Choroid plexus epithelial cell (primary cell): ENCODE measurements around the gene LPCAT3.

ENCODE experiments used
- DNase-seq: peaks from one replicate; pipeline ENCODE4 v3.0.0-alpha.2; 2010; ENCODE audit warnings: low read depth
- H3K4me3 ChIP-seq: 2 replicates; pipeline ENCODE4 v1.5.1; 2011; ENCODE audit warnings: low read depth, mild to moderate bottlenecking, control low read depth, low read length, moderate library complexity
- CTCF ChIP-seq: conservative IDR thresholded peaks from 2 replicates; pipeline ENCODE4 v1.5.1; 2011; ENCODE audit warnings: low read depth, mild to moderate bottlenecking, control low read depth, inconsistent platforms, low read length, moderate library complexity

LPCAT3 gene

DNA sequence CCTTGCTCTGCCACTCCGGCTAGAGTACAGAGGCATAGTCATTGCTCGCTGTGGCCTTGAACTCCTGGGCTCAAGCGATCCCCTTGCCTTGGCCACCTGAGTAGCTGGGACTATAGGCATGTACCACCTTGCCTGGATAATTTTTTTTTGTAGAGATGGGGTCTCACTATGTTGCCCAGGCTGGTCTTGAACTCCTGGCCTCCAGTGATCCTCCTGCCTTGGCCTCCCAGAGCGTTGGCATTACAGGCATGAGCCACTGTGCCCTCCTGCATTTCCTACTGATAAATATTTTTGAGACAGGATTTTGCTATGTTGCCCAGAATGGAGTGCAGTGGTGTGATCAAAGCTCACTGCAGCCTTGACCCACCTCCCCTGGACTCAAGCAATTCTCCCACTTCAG is 38.2 kb downstream of the LPCAT3 start:
- TF ChIP-seq CTCF: no peak
- DNase-seq: no peak
- H3K4me3 ChIP-seq: no peak overlapping the region

- H3K4me3 ChIP-seq: no peak overlapping the region
- no peak for TF ChIP-seq CTCF
- no peak for DNase-seq
Measured at GRCh38 chr12:6979453-6979852, 38.8 kb downstream of the LPCAT3 start.

DNA sequence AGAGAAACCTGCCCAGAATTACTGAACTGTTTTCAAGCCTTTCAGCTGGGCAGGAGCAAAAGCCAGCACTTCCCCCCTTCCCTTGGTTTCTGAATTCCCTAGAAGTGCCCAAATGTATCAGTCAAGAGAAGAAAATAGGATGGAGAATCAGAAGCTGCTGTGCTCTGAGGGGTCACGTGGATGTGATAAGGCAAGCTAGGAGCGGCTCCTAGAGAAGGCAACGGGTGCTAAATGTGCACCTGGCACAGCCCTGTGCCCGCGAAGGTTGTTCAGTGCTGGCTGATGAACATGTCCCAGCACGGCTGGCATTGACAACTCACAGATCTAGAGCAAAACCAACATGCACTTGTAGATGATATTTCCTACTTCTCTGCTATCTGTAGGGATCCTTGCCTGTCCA is 39.3 kb downstream of the LPCAT3 start:
- no peak for TF ChIP-seq CTCF
- no peak overlapping the region for H3K4me3 ChIP-seq

DNA sequence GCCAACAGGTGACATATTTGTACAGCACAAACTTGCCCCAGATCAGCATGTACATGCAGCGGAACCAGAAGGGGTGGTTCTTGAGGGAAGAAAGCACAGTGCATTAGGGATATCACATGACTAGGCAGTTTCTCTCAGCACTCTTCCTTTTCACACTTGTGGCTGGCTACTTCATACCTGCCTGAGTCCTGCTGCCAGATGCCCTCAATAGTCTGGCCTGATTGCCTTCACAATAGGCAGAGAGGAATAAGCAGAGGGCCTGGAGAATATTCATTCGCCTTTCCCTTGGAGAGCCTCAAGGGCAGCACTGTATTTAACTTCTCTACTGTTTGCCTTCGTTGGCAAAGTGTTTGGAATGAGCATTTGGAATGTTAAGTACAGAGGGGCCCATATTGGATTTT is 39.7 kb downstream of the LPCAT3 start:
- no peak for TF ChIP-seq CTCF
- DNase-seq: no peak
- no peak overlapping the region for H3K4me3 ChIP-seq

More for the DNA sequence above, 39.3 kb downstream of the LPCAT3 start:
- no peak for DNase-seq

- no peak overlapping the region for H3K4me3 ChIP-seq
- no peak for TF ChIP-seq CTCF
- DNase-seq: no peak
Measured at GRCh38 chr12:6978188-6978587, 40.1 kb downstream of the LPCAT3 start.

DNA sequence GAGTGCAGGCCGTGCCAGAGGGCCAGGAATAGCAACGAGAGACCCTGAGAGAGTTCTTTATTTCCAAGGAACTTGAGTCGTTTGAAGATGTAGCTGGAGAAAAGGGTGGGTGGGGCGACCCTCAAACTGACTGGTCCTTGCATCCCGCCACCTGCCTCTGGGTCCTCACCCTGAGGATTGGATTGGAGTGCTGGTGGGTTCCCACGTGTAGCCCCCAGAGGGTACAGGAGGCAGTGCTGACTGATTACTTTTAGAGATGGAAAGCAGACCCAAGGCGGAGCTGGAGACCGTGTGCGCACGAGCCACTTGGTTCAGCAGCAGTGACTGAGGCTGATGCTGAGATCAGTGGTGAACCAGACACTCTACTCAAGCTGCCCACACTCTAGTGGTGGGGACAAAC is 40.6 kb downstream of the LPCAT3 start:
- no peak for TF ChIP-seq CTCF
- no peak overlapping the region for H3K4me3 ChIP-seq

GRCh38 chr12:6975297-6976032 is 42.8 kb downstream of the LPCAT3 start:
- TF ChIP-seq CTCF: no peak
- no peak overlapping the region for H3K4me3 ChIP-seq
- DNase-seq: no peak

More for the DNA sequence above, 40.6 kb downstream of the LPCAT3 start:
- no peak for DNase-seq
